Neural progenitor cell (in vitro differentiated cells): ENCODE results near the gene EFNB2. TPM values are rescaled to one million over a fixed set of nuclear protein-coding genes. Genes with fewer than 3 reads are reported as not detected.
A peak's percentile ranks its signal among the peaks of the same experiment; 100 is the strongest.

Experiments used
- DNase-seq: peaks from one replicate; pipeline ENCODE4 v3.0.0-alpha.2; 2016; ENCODE audit warnings: low spot score
- H2AFZ ChIP-seq: fragments of 200-600 bp; sonication (generic); replicated peaks from 2 replicates; pipeline ENCODE4 v1.6.1; 2016; ENCODE audit warnings: antibody characterized with exemption
- H3F3A ChIP-seq: fragments of 200-600 bp; sonication (generic); 2 replicates; pipeline ENCODE4 v1.6.1; 2016; ENCODE audit warnings: antibody characterized with exemption, low read depth
- H3K27ac ChIP-seq: fragments of 200-600 bp; sonication (generic); 2 replicates; pipeline ENCODE4 v1.5.1; 2016; ENCODE audit warnings: mild to moderate bottlenecking
- H3K27me3 ChIP-seq: fragments of 200-600 bp; sonication (generic); 2 replicates; pipeline ENCODE4 v1.6.1; 2016; ENCODE audit warnings: mild to moderate bottlenecking, moderate library complexity
- H3K36me3 ChIP-seq: fragments of 200-600 bp; sonication (generic); 2 replicates; pipeline ENCODE4 v1.5.1; 2016
- H3K4me1 ChIP-seq: fragments of 200-600 bp; sonication (generic); 2 replicates; pipeline ENCODE4 v1.6.1; 2016; ENCODE audit warnings: mixed run types
- H3K4me2 ChIP-seq: fragments of 200-600 bp; sonication (generic); 2 replicates; pipeline ENCODE4 v1.6.1; 2016
- H3K4me3 ChIP-seq: fragments of 200-600 bp; sonication (generic); 2 replicates; pipeline ENCODE4 v1.5.1; 2016
- H3K79me2 ChIP-seq: fragments of 200-600 bp; sonication (generic); 2 replicates; pipeline ENCODE4 v1.6.1; 2016; ENCODE audit warnings: low read depth
- H3K9ac ChIP-seq: fragments of 200-600 bp; sonication (generic); 2 replicates; pipeline ENCODE4 v1.6.1; 2016
- H3K9me3 ChIP-seq: fragments of 200-600 bp; sonication (generic); 2 replicates; pipeline ENCODE4 v1.5.1; 2016; ENCODE audit warnings: low read depth
- H4K20me1 ChIP-seq: fragments of 200-600 bp; sonication (generic); 2 replicates; pipeline ENCODE4 v1.6.1; 2016; ENCODE audit warnings: low read depth
- H3K27ac Mint-ChIP-seq: 3 replicates; pipeline ENCODE4 v1.8.0; 2021; ENCODE audit warnings: mixed read lengths
- H3K27me3 Mint-ChIP-seq: 2 replicates; pipeline ENCODE4 v1.8.0; 2022; ENCODE audit warnings: low read depth, mild to moderate bottlenecking, inconsistent platforms, moderate library complexity, mixed read lengths; ENCODE audit not compliant: insufficient read depth
- H3K36me3 Mint-ChIP-seq: 3 replicates; pipeline ENCODE4 v1.8.0; 2021; ENCODE audit warnings: mixed read lengths
- H3K4me1 Mint-ChIP-seq: 3 replicates; pipeline ENCODE4 v1.8.0; 2021; ENCODE audit warnings: mixed read lengths
- H3K4me3 Mint-ChIP-seq: 3 replicates; pipeline ENCODE4 v1.8.0; 2021; ENCODE audit warnings: mild to moderate bottlenecking, moderate library complexity, mixed read lengths
- H3K9me3 Mint-ChIP-seq: 3 replicates; pipeline ENCODE4 v1.8.0; 2020; ENCODE audit warnings: mixed read lengths
- EZH2 ChIP-seq: fragments of 200-600 bp; sonication (generic); IDR thresholded peaks from 2 replicates; pipeline ENCODE4 v1.6.1; 2017; ENCODE audit warnings: antibody characterized with exemption, mild to moderate bottlenecking, moderate library complexity
- EZH2phosphoT487 ChIP-seq: fragments of 200-600 bp; sonication (generic); IDR thresholded peaks from 2 replicates; pipeline ENCODE4 v1.6.1; 2017; ENCODE audit warnings: antibody characterized with exemption
- total RNA-seq: library from RNA; depleted of rRNA; stranded (reverse); fragments of >200 nt; gene quantifications from 2 replicates; pipeline ENCODE4 v1.2.3, GENCODE V29; 2015; ENCODE audit warnings: low replicate concordance
- TF ChIP-seq, protein P1 (sequence below): fragments of 200-600 bp; sonication (generic); IDR thresholded peaks from 2 replicates; pipeline ENCODE4 v1.5.1; 2017; ENCODE audit warnings: antibody characterized with exemption, mild to moderate bottlenecking

Gene EFNB2
- total RNA-seq, 1 donor from 2014 or later, result 101 TPM

DNA sequence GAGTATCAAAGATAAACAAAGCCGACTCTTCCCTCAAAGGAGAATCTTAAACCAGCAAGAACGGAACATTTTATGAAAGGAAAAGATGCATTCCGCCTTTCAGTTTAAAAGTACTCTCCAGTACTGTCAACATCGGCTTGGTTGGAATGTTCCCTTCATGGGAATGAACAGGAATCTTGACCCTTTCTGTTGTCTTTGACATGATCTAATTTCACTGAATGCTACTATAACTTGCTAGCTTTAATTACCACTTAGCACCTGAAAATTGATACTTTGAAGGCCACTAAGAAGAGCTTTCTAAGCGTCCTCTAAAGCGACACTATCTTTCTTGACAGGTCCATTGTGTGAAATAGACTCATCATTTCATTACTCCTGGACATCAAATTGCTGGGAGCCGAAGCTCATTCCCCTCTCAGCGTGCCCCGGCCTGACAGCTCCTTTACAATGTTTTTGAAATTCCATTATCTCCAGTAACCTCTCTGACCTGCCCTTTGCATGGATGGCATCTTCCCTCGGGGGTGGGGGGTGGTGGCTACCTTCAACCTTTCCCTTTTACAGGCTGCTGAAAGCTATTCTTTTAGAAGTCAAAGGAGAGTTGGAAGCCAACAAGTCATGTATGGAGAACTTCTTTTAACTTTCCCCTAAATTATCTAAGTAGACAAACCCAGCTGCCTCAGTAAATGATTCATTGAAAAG lies 67.9 kb downstream of the EFNB2 start:
- Histone ChIP-seq H3K9ac (no peak overlapping the region), H3K9me3 (no peaks in the 10 kb centered on the region), H3F3A (no peaks in the 10 kb centered on the region), H2AFZ (no peak overlapping the region), H3K4me2 (peak overlapping the region; percentile 47), H4K20me1 (no peaks in the 10 kb centered on the region), H3K4me1 (peaks cover 25% of the 10 kb centered on the region), H3K79me2 (no peaks in the 10 kb centered on the region), H3K4me3 (no peak overlapping the region), H3K27ac (no peak overlapping the region), H3K27me3 (no peaks in the 10 kb centered on the region), H3K36me3 (no peaks in the 10 kb centered on the region)
- Mint-ChIP-seq H3K4me3 (peak overlapping the region; percentile 5), H3K9me3 (peaks cover 11% of the 10 kb centered on the region), H3K27me3 (peaks cover 6% of the 10 kb centered on the region), H3K4me1 (peaks cover 58% of the 10 kb centered on the region), H3K36me3 (peaks cover 2% of the 10 kb centered on the region), H3K27ac (peak overlapping the region; percentile 43)
- TF ChIP-seq, protein P1, sequence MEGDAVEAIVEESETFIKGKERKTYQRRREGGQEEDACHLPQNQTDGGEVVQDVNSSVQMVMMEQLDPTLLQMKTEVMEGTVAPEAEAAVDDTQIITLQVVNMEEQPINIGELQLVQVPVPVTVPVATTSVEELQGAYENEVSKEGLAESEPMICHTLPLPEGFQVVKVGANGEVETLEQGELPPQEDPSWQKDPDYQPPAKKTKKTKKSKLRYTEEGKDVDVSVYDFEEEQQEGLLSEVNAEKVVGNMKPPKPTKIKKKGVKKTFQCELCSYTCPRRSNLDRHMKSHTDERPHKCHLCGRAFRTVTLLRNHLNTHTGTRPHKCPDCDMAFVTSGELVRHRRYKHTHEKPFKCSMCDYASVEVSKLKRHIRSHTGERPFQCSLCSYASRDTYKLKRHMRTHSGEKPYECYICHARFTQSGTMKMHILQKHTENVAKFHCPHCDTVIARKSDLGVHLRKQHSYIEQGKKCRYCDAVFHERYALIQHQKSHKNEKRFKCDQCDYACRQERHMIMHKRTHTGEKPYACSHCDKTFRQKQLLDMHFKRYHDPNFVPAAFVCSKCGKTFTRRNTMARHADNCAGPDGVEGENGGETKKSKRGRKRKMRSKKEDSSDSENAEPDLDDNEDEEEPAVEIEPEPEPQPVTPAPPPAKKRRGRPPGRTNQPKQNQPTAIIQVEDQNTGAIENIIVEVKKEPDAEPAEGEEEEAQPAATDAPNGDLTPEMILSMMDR, result no peak
- no peak for TF ChIP-seq EZH2
- TF ChIP-seq EZH2phosphoT487, result no peak
- peak; percentile 36 for DNase-seq

- Histone ChIP-seq H3K4me2 (no peak overlapping the region), H3K27me3 (no peaks in the 10 kb centered on the region), H3K9ac (no peak overlapping the region), H3K4me3 (no peak overlapping the region), H2AFZ (no peak overlapping the region), H3F3A (no peaks in the 10 kb centered on the region), H3K27ac (no peak overlapping the region), H3K4me1 (peaks cover 18% of the 10 kb centered on the region), H3K36me3 (no peaks in the 10 kb centered on the region), H3K9me3 (no peaks in the 10 kb centered on the region), H3K79me2 (no peaks in the 10 kb centered on the region), H4K20me1 (no peaks in the 10 kb centered on the region)
- peaks cover 8% of the 10 kb centered on the region for H3K27me3 Mint-ChIP-seq
- TF ChIP-seq EZH2 (no peak), EZH2phosphoT487 (no peak)
- TF ChIP-seq, protein P1, result no peak
- H3K36me3 Mint-ChIP-seq, result peaks cover 2% of the 10 kb centered on the region
- peaks cover 51% of the 10 kb centered on the region for H3K4me1 Mint-ChIP-seq
- H3K4me3 Mint-ChIP-seq, result no peak overlapping the region
- DNase-seq, result no peak
- peaks cover 11% of the 10 kb centered on the region for H3K9me3 Mint-ChIP-seq
- peak overlapping the region; percentile 48 for H3K27ac Mint-ChIP-seq
Measured at GRCh38 chr13:106466691-106467426, 68.6 kb downstream of the EFNB2 start.

GRCh38 chr13:106464076-106464475 lies 71.4 kb downstream of the EFNB2 start:
- TF ChIP-seq EZH2phosphoT487, result no peak
- TF ChIP-seq, protein P1, result no peak
- TF ChIP-seq EZH2, result no peak
- H4K20me1 ChIP-seq, result no peaks in the 10 kb centered on the region
- Mint-ChIP-seq H3K36me3 (peaks cover 2% of the 10 kb centered on the region), H3K4me3 (no peak overlapping the region), H3K4me1 (peaks cover 30% of the 10 kb centered on the region), H3K27me3 (peaks cover 11% of the 10 kb centered on the region), H3K27ac (no peak overlapping the region), H3K9me3 (peaks cover 9% of the 10 kb centered on the region)
- no peak overlapping the region for H2AFZ ChIP-seq
- no peak overlapping the region for H3K4me2 ChIP-seq
- H3K27ac ChIP-seq, result no peak overlapping the region
- no peak overlapping the region for H3K4me3 ChIP-seq
- H3K4me1 ChIP-seq, result peaks cover 12% of the 10 kb centered on the region
- no peak overlapping the region for H3K9ac ChIP-seq
- DNase-seq, result no peak
- H3F3A ChIP-seq, result no peaks in the 10 kb centered on the region
- no peaks in the 10 kb centered on the region for H3K79me2 ChIP-seq
- H3K9me3 ChIP-seq, result no peaks in the 10 kb centered on the region
- H3K27me3 ChIP-seq, result no peaks in the 10 kb centered on the region
- no peaks in the 10 kb centered on the region for H3K36me3 ChIP-seq
